ENCODE measurements around the gene TMEM170B.

The TMEM170B gene

GRCh38 chr6:11621119-11621518, 83.6 kb downstream of the TMEM170B start:
- TF ChIP-seq CTCF (IDR thresholded peaks at IDR 0.05; ENCODE audit: low read depth, low read length) = no peak
- H3K4me3 ChIP-seq (ENCODE audit: low read depth, low read length) = no peak overlapping the region

GRCh38 chr6:11622156-11622555, 84.6 kb downstream of the TMEM170B start:
- no peak overlapping the region for H3K4me3 ChIP-seq (ENCODE audit: low read depth, low read length)
- no peak for TF ChIP-seq CTCF (IDR thresholded peaks at IDR 0.05; ENCODE audit: low read depth, low read length)

GRCh38 chr6:11623272-11623671, 85.7 kb downstream of the TMEM170B start:
- H3K4me3 ChIP-seq (ENCODE audit: low read depth, low read length) = no peak overlapping the region
- no peak for TF ChIP-seq CTCF (IDR thresholded peaks at IDR 0.05; ENCODE audit: low read depth, low read length)

GRCh38 chr6:11625302-11625701, 87.8 kb downstream of the TMEM170B start:
- TF ChIP-seq CTCF (IDR thresholded peaks at IDR 0.05; ENCODE audit: low read depth, low read length) = no peak

GRCh38 chr6:11626356-11626755, 88.8 kb downstream of the TMEM170B start:
- H3K4me3 ChIP-seq (ENCODE audit: low read depth, low read length) = no peak overlapping the region
- no peak for TF ChIP-seq CTCF (IDR thresholded peaks at IDR 0.05; ENCODE audit: low read depth, low read length)

More at GRCh38 chr6:11625302-11625701, 87.8 kb downstream of the TMEM170B start:
- H3K4me3 ChIP-seq (ENCODE audit: low read depth, low read length) = no peak overlapping the region

GRCh38 chr6:11628562-11628961, 91.0 kb downstream of the TMEM170B start:
- TF ChIP-seq CTCF (IDR thresholded peaks at IDR 0.05; ENCODE audit: low read depth, low read length) = no peak
- H3K4me3 ChIP-seq (ENCODE audit: low read depth, low read length) = no peak overlapping the region

GRCh38 chr6:11631008-11631407, 93.5 kb downstream of the TMEM170B start:
- no peak for TF ChIP-seq CTCF (IDR thresholded peaks at IDR 0.05; ENCODE audit: low read depth, low read length)
- no peak overlapping the region for H3K4me3 ChIP-seq (ENCODE audit: low read depth, low read length)
